SK-N-SH treated with all-trans-retinoic acid at 6 μM for 48 hours (cell line): Measurements from ENCODE around the gene TAF4B.

Experiments
- ATAC-seq: fragments of 200-7000 bp; cut with Tn5 transposase; 3 replicates; pipeline ENCODE4 v1.9.1; 2020; ENCODE audit warnings: mild to moderate bottlenecking, moderate library complexity
- ARNTL ChIP-seq: fragments of 450-650 bp; formaldehyde crosslinking; IDR thresholded peaks from 2 replicates; pipeline ENCODE4 v1.5.0; 2020; ENCODE audit warnings: low read depth, mild to moderate bottlenecking, moderate library complexity, borderline replicate concordance
- BACH2 ChIP-seq: fragments of 250-450 bp; sonication (Bioruptor Pico); IDR thresholded peaks from 2 replicates; pipeline ENCODE4 v1.9.0; 2021; ENCODE audit warnings: mild to moderate bottlenecking, borderline replicate concordance
- CSDC2 ChIP-seq: fragments of 250-450 bp; sonication (Bioruptor Pico); IDR thresholded peaks from 2 replicates; pipeline ENCODE4 v1.5.0; 2020; ENCODE audit warnings: mild to moderate bottlenecking, moderate library complexity
- CSRNP3 ChIP-seq: fragments of 250-450 bp; sonication (Bioruptor Pico); IDR thresholded peaks from 2 replicates; pipeline ENCODE4 v1.5.1; 2021; ENCODE audit warnings: mild to moderate bottlenecking, moderate library complexity
- ESRRG ChIP-seq: fragments of 250-450 bp; sonication (Bioruptor Pico); IDR thresholded peaks from 2 replicates; pipeline ENCODE4 v1.6.1; 2021; ENCODE audit warnings: mild to moderate bottlenecking
- GLIS3 ChIP-seq: fragments of 250-450 bp; sonication (Bioruptor Pico); IDR thresholded peaks from 2 replicates; pipeline ENCODE4 v1.5.0; 2020; ENCODE audit warnings: mild to moderate bottlenecking, moderate library complexity
- ISL1 ChIP-seq: fragments of 250-450 bp; sonication (Bioruptor Pico); IDR thresholded peaks from 2 replicates; pipeline ENCODE4 v2.1.2; 2022; ENCODE audit warnings: mild to moderate bottlenecking, moderate library complexity
- OSR1 ChIP-seq: fragments of 250-450 bp; sonication (Bioruptor Pico); IDR thresholded peaks from 2 replicates; pipeline ENCODE4 v1.8.0; 2022; ENCODE audit warnings: moderate library complexity, mild to moderate bottlenecking, inconsistent platforms
- PATZ1 ChIP-seq: fragments of 250-450 bp; sonication (Bioruptor Pico); IDR thresholded peaks from 2 replicates; pipeline ENCODE4 v1.8.0; 2020; ENCODE audit warnings: mild to moderate bottlenecking, moderate library complexity, borderline replicate concordance
- RARB ChIP-seq: fragments of 250-450 bp; sonication (Bioruptor Pico); IDR thresholded peaks from 2 replicates; pipeline ENCODE4 v1.8.0; 2021; ENCODE audit warnings: mild to moderate bottlenecking, moderate library complexity
- TCF4 ChIP-seq: fragments of 250-450 bp; sonication (Bioruptor Pico); IDR thresholded peaks from 2 replicates; pipeline ENCODE4 v1.8.0; 2021; ENCODE audit warnings: mild to moderate bottlenecking, moderate library complexity, borderline replicate concordance
- TOX ChIP-seq: fragments of 250-450 bp; sonication (Bioruptor Pico); IDR thresholded peaks from 2 replicates; pipeline ENCODE4 v1.8.0; 2021; ENCODE audit warnings: mild to moderate bottlenecking, moderate library complexity, borderline replicate concordance
- TSHZ2 ChIP-seq: fragments of 250-450 bp; sonication (Bioruptor Pico); IDR thresholded peaks from 2 replicates; pipeline ENCODE4 v1.5.0; 2020; ENCODE audit warnings: mild to moderate bottlenecking, moderate library complexity
- ZC3H10 ChIP-seq: fragments of 250-450 bp; sonication (Bioruptor Pico); IDR thresholded peaks from 2 replicates; pipeline ENCODE4 v1.5.1; 2021; ENCODE audit warnings: mild to moderate bottlenecking, moderate library complexity
- ZFP3 ChIP-seq: fragments of 250-450 bp; sonication (Bioruptor Pico); IDR thresholded peaks from 2 replicates; pipeline ENCODE4 v1.5.0; 2020; ENCODE audit warnings: mild to moderate bottlenecking, moderate library complexity
- ZFP30 ChIP-seq: fragments of 450-650 bp; formaldehyde crosslinking; IDR thresholded peaks from 2 replicates; pipeline ENCODE4 v1.5.0; 2022; ENCODE audit warnings: mild to moderate bottlenecking, moderate library complexity
- ZNF565 ChIP-seq: fragments of 450-650 bp; formaldehyde crosslinking; conservative IDR thresholded peaks from 2 replicates; pipeline ENCODE4 v1.5.0; 2020; ENCODE audit warnings: low read depth, mild to moderate bottlenecking, moderate library complexity
- ZNF70 ChIP-seq: fragments of 450-650 bp; formaldehyde crosslinking; IDR thresholded peaks from 2 replicates; pipeline ENCODE4 v1.5.0; 2020; ENCODE audit warnings: mild to moderate bottlenecking, moderate library complexity
- ZNF8 ChIP-seq: fragments of 450-650 bp; formaldehyde crosslinking; IDR thresholded peaks from 2 replicates; pipeline ENCODE4 v1.5.0; 2020; ENCODE audit warnings: mild to moderate bottlenecking, moderate library complexity
- TF ChIP-seq, protein P1 (sequence below): fragments of 250-450 bp; sonication (Bioruptor Pico); IDR thresholded peaks from 2 replicates; pipeline ENCODE4 v1.5.1; 2020; ENCODE audit warnings: low read depth, mild to moderate bottlenecking, moderate library complexity
- TF ChIP-seq, protein P2 (sequence below): fragments of 250-450 bp; sonication (Bioruptor Pico); IDR thresholded peaks from 2 replicates; pipeline ENCODE4 v1.8.0; 2021; ENCODE audit warnings: low read depth, mild to moderate bottlenecking, moderate library complexity, borderline replicate concordance

Gene TAF4B

DNA sequence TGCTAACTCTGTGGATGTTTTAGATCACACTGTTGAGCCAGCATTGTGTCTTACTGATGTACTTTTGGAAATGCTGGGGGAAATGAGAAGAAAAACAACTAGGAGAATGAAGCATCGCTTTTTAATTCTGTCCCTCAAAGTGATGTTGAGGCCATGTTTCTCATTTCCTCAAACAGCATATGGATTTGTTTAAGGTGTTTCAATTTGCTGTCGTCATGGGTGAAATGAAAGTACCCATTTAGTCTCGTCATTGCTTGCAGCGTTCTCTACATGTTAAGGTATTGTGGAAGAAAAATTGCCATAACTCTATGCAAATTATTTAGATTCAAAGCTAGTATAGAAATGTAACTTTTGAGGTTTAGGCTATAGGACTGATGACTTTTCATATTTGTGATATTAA lies 170.8 kb downstream of the TAF4B start:
- ATAC-seq: no peak
- no peak for TF ChIP-seq ZNF8 (CRISPR knock-in tag)
- TF ChIP-seq ISL1 (CRISPR knock-in tag): no peak
- TF ChIP-seq TSHZ2: no peak
- no peak for TF ChIP-seq ARNTL (CRISPR knock-in tag)
- TF ChIP-seq GLIS3 (CRISPR knock-in tag): no peak
- no peak for TF ChIP-seq ZNF70 (CRISPR knock-in tag)
- TF ChIP-seq CSRNP3: no peak
- TF ChIP-seq CSDC2 (CRISPR knock-in tag): no peak
- no peak for TF ChIP-seq ZNF565
- no peak for TF ChIP-seq TOX (CRISPR knock-in tag)
- TF ChIP-seq, protein P1, sequence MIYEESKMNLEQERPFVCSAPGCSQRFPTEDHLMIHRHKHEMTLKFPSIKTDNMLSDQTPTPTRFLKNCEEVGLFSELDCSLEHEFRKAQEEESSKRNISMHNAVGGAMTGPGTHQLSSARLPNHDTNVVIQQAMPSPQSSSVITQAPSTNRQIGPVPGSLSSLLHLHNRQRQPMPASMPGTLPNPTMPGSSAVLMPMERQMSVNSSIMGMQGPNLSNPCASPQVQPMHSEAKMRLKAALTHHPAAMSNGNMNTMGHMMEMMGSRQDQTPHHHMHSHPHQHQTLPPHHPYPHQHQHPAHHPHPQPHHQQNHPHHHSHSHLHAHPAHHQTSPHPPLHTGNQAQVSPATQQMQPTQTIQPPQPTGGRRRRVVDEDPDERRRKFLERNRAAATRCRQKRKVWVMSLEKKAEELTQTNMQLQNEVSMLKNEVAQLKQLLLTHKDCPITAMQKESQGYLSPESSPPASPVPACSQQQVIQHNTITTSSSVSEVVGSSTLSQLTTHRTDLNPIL: no peak
- TF ChIP-seq, protein P2, sequence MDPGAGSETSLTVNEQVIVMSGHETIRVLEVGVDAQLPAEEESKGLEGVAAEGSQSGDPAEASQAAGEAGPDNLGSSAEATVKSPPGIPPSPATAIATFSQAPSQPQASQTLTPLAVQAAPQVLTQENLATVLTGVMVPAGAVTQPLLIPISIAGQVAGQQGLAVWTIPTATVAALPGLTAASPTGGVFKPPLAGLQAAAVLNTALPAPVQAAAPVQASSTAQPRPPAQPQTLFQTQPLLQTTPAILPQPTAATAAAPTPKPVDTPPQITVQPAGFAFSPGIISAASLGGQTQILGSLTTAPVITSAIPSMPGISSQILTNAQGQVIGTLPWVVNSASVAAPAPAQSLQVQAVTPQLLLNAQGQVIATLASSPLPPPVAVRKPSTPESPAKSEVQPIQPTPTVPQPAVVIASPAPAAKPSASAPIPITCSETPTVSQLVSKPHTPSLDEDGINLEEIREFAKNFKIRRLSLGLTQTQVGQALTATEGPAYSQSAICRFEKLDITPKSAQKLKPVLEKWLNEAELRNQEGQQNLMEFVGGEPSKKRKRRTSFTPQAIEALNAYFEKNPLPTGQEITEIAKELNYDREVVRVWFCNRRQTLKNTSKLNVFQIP (CRISPR knock-in tag): no peak
- TF ChIP-seq BACH2 (CRISPR knock-in tag): no peak
- TF ChIP-seq PATZ1: no peak
- no peak for TF ChIP-seq RARB

- TF ChIP-seq TSHZ2: no peak
- no peak for TF ChIP-seq ZC3H10 (CRISPR knock-in tag)
- TF ChIP-seq TOX (CRISPR knock-in tag): no peak
- TF ChIP-seq ESRRG (CRISPR knock-in tag): no peak
- no peak for TF ChIP-seq ZFP30 (CRISPR knock-in tag)
- TF ChIP-seq CSRNP3: no peak
- no peak for TF ChIP-seq ZFP3 (CRISPR knock-in tag)
- TF ChIP-seq GLIS3 (CRISPR knock-in tag): no peak
- no peak for TF ChIP-seq OSR1
- no peak for TF ChIP-seq ZNF70 (CRISPR knock-in tag)
- TF ChIP-seq BACH2 (CRISPR knock-in tag): no peak
- TF ChIP-seq TCF4: no peak
- ATAC-seq: no peak
Measured at GRCh38 chr18:26403491-26403890, 177.2 kb downstream of the TAF4B start.
